ENCODE results near the gene SHLD2.
"Not testable (repeated sequence)": the region's sequence is repeated elsewhere in the genome, so short reads cannot be mapped to it uniquely, and the experiment has no call there.

Gene SHLD2

DNA sequence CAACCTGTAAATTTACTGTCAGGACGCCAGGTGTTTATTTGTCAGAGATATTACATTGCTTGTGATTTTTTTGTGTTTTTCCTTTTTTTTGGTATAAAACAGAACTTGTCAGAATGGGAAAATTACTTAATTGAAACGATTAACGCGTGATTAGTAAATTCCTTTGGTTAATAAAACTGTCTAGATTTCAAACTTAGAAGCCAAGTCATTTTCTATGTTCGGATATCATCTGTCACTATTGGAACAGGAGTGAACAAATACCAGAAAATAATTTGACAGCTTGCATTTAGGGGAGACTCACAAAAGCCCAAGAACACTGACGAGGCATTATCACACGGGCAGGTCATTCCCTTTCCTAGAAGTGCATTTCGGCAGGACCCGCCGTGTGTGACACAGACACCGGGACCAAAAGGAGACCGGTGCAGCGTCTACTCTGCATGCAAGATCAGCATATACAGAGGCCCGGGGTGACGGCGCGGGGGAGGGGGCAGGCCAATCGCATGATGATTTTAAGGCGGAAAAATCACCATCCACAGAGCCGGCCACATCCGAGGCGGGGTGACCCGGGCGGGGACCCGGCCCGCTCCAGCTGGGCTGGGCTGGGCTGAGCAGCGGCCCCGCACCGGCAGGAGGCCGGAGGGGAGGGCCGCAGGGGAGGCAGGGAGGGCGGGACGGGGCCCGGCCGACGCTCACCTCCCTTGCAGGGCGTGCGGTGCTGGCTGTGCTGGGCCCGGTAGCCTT, 1.2 kb upstream of the SHLD2 start:
- peak; percentile 59 to 81 for DNase-seq (ENCODE audit: low spot score in 2 of 2)
- in situ Hi-C loops (cut with MboI; ENCODE audit: low sequenced_read_pairs): no loop called here
- peaks cover 17% of the 10 kb centered on the region for H3K36me3 ChIP-seq (replicated peaks)
- no peaks in the 10 kb centered on the region for H3K9me3 ChIP-seq
- H3K27me3 ChIP-seq (ENCODE audit: low read depth): no peaks in the 10 kb centered on the region
- H3K4me1 ChIP-seq: peaks cover 22% of the 10 kb centered on the region
- H3K4me3 ChIP-seq: peak overlapping the region; percentile 49

DNA sequence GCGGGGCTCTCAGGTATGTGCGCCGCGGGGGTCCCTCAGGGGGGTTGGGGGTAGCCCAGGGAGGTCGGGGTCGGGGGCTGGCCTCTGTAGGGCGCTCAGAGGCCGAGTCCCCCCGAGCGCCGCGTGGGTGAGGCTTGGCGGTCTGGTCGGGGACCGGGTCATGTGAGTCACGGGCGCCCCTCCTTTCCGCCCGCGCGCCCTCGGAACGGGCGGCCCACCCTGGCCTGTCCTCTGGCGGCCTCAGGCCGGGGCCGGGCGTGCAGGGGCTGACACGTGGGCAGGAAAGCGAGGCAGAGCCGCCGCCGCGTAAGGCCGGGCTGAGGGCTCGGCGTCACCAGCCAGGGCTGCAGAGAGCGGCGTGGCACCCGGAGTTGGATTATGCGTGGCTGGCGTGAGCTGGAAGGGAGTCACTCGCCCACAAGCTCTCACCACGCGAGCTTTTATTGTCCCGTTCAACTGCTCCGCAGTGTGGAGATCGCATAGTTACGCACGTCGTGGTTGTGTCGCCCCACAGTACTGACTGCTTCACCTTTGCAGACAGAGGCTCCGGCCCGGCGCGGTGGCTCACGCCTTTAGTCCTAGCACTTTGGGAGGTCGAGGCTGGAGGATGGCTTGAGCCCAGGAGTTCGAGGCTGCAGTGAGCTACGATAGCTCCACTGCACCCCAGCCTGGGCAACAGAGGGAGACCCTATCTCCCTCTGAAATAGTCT, 385 bp downstream of the SHLD2 start:
- Histone ChIP-seq H3K4me1 (peaks cover 22% of the 10 kb centered on the region), H3K27me3 (ENCODE audit: low read depth) (no peaks in the 10 kb centered on the region), H3K4me3 (peak overlapping the region; percentile 60), H3K9me3 (no peaks in the 10 kb centered on the region), H3K36me3 (replicated peaks) (peaks cover 20% of the 10 kb centered on the region)
- peak; percentile 47 to 81 for DNase-seq (ENCODE audit: low spot score in 2 of 2)
- in situ Hi-C loops (cut with MboI; ENCODE audit: low sequenced_read_pairs): no loop called here

DNA sequence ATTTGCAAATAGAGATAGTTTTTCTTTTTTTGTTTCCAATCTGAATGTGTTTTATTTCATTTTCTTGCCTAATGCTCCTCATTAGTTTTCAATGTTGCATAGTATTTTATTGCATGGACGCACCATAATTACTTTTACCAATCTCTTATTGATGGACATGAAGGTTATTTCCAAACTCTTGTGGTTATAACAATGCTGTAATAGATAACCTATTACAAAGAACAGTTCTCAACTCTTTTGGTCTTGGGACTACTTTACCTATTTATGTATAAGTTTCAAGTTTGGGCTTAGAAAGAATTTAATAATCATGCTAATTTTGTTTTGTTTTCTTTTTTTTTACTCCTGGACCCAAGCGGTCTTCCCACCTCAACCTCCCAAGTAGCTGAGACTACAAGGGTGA, 7.0 kb downstream of the SHLD2 start:
- Histone ChIP-seq H3K27me3 (ENCODE audit: low read depth) (no peaks in the 10 kb centered on the region), H3K36me3 (replicated peaks) (peaks cover 66% of the 10 kb centered on the region), H3K9me3 (no peaks in the 10 kb centered on the region), H3K4me3 (no peak overlapping the region), H3K4me1 (no peaks in the 10 kb centered on the region; the same call in 1 of the 2 replicates)
- DNase-seq (ENCODE audit: low spot score in 2 of 2): no peak
- in situ Hi-C loops (cut with MboI; ENCODE audit: low sequenced_read_pairs): no loop called here

DNA sequence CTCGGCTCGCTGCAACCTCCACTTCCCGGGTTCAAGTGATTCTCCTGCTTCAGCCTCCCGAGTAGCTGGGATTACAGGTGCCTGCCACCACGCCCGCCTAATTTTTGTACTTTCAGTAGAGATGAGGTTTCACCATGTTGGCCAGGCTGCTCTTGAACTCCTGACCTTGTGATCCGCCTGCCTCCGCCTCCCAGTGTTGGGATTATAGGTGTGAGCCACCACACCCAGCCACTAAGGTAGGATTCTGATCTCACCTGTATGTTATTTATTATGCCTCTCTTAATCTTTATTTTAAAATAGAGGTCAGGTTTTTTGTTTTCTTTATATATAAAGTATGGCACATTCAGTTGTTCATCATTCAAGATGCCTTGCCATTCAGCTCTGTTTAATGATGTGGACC, 9.7 kb downstream of the SHLD2 start:
- H3K4me3 ChIP-seq; H3K4me1 ChIP-seq; H3K27me3 ChIP-seq (ENCODE audit: low read depth); in situ Hi-C loops (cut with MboI; ENCODE audit: low sequenced_read_pairs); DNase-seq (ENCODE audit: low spot score in 2 of 2); H3K9me3 ChIP-seq: not testable (repeated sequence)
- peaks cover 70% of the 10 kb centered on the region for H3K36me3 ChIP-seq (replicated peaks)

DNA sequence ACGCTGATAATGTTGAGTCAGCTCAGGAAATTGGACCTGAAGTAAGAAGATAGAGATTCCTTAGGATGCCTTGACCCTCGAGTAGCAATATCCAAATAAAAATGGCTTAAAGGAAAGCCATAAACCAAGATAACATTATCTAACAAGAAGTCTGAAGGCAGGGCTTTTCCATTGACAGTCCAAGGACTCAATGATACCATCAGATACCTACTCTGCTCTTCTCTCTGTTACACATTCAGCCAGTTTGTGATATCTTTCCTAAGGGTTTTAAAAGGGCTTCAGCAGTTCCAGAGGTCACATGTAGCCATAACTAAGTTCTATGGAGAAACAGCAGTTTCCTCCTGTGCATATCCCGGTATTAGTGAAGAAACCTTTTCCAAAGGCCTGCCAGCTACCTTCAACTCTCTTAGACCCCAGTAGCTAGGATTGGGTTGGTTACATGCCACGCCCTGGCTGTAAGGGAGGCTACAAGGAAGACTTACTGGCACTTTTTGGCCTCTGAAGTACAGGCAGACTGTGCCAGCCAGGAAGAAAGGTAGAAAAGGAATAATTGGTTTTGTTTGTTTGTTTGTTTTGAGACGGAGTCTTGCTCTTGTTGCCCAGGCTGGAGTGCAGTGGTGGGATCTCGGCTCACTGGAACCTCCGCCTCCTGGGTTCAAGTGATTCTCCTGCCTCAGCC, 10.6 kb downstream of the SHLD2 start:
- Histone ChIP-seq H3K36me3 (replicated peaks) (peaks cover 67% of the 10 kb centered on the region), H3K4me1 (no peaks in the 10 kb centered on the region), H3K4me3 (no peak overlapping the region), H3K9me3 (no peaks in the 10 kb centered on the region), H3K27me3 (ENCODE audit: low read depth) (no peaks in the 10 kb centered on the region)
- in situ Hi-C loops (cut with MboI; ENCODE audit: low sequenced_read_pairs): no loop called here
- DNase-seq (ENCODE audit: low spot score in 2 of 2): no peak

DNA sequence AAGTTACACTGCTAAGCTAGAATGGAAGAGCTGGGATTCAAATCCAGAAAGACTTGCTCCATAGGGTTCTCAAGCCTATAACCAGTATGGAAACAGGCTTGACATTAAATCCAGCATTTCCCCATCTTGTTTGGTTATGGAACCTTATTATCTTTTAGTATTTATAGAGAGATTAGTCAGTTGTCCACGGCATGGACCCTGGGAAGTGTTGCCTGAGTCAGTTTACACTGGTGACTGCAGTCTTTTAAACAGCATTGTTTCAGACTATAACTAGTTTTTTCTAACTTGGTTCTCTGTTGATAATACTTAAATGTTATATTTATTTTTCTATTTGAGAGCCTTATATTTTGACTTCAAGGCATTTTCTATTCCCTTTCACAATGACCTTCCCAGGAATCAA, 23.1 kb downstream of the SHLD2 start:
- DNase-seq (ENCODE audit: low spot score in 2 of 2); H3K9me3 ChIP-seq; H3K27me3 ChIP-seq (ENCODE audit: low read depth); H3K4me3 ChIP-seq; in situ Hi-C loops (cut with MboI; ENCODE audit: low sequenced_read_pairs); H3K36me3 ChIP-seq (replicated peaks); H3K4me1 ChIP-seq: not testable (repeated sequence)

DNA sequence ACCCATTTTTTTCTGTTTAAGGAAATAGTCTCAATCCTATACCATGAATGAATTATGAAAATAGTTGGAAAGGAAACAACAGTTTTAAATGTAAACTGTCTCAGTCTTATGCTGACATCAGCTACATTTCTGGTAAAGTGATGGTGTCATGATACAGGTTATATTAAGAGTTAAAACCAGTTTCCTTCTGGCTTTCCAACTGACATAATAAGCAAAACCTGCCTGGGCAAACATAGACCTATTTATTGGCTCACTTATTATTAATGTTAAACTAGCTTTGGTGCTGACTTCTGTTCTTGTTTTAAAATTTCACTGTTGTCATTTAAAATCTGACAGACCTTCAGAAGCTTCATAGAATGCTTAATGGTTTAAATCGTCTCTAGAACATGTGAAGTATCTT, 24.0 kb downstream of the SHLD2 start:
- H3K9me3 ChIP-seq; H3K4me3 ChIP-seq; H3K27me3 ChIP-seq (ENCODE audit: low read depth); DNase-seq (ENCODE audit: low spot score in 2 of 2); in situ Hi-C loops (cut with MboI; ENCODE audit: low sequenced_read_pairs); H3K36me3 ChIP-seq (replicated peaks); H3K4me1 ChIP-seq: not testable (repeated sequence)

DNA sequence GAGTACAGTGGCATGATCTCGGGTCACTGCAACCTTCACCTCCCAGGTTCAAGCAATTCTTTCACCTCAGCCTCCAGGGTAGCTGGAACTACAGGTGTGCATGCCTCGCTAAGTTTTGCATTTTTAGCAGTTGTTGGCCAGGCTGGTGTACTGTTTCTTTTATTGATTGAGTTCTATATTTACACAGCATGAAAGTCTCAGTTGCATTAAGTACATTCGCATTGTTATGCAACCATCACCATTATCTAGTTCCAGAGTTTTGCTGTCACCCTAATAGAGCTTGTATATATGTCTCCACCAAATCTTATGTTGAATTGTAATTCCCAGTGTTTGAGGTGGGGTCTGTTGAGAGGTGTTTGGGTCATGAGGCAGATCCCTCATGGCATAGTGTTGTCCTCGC, 28.3 kb downstream of the SHLD2 start:
- H3K27me3 ChIP-seq (ENCODE audit: low read depth); H3K36me3 ChIP-seq (replicated peaks); in situ Hi-C loops (cut with MboI; ENCODE audit: low sequenced_read_pairs); DNase-seq (ENCODE audit: low spot score in 2 of 2); H3K4me1 ChIP-seq; H3K9me3 ChIP-seq; H3K4me3 ChIP-seq: not testable (repeated sequence)

DNA sequence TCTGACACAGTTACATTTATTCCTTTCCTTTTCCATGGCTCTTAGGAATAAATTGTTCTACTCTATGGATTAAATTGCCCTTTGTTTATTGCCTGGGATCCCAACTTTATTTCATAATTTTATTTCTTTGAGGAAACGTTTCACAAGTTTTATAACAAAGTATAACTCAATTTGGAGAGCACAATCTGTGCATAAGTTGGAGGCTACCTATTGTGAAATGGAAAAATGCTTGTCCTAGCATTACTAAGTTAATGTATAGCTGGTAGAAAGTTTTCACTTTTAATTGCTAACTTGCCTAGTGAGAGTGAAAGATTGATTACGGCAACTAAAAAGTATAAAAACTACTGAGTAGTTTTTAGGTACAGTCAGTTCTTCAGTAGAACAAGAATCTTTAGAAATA, 32.0 kb downstream of the SHLD2 start:
- H3K27me3 ChIP-seq (ENCODE audit: low read depth); H3K9me3 ChIP-seq; in situ Hi-C loops (cut with MboI; ENCODE audit: low sequenced_read_pairs); H3K4me1 ChIP-seq; H3K4me3 ChIP-seq; DNase-seq (ENCODE audit: low spot score in 2 of 2); H3K36me3 ChIP-seq (replicated peaks): not testable (repeated sequence)

DNA sequence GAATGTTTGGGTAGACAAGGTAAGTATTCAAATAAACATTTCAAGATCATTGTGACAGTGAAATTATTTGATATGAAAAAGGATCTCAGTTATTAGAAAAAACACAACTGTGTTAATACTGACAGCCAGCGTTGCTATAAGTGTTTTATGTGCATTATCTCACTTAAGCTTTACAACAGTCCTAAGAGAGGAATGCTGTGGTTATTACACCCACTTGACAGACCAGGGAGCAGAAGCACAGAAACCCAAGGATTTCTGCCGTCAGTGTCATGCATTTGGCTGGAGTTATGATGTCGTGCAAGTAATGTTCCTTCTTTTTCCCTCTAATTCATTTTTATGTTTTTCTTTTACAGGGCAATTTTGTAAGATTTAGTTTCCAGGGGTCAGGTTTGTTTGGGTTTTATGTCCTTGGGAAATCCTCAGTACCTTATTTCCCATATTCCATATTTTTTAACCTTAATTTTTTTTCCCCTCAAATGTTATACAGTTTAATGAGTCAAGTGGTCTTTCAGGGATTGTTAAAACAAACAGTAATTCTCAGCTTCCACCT, 32.7 kb downstream of the SHLD2 start:
- H3K4me1 ChIP-seq; DNase-seq (ENCODE audit: low spot score in 2 of 2); H3K27me3 ChIP-seq (ENCODE audit: low read depth); H3K36me3 ChIP-seq (replicated peaks); H3K9me3 ChIP-seq; in situ Hi-C loops (cut with MboI; ENCODE audit: low sequenced_read_pairs); H3K4me3 ChIP-seq: not testable (repeated sequence)

DNA sequence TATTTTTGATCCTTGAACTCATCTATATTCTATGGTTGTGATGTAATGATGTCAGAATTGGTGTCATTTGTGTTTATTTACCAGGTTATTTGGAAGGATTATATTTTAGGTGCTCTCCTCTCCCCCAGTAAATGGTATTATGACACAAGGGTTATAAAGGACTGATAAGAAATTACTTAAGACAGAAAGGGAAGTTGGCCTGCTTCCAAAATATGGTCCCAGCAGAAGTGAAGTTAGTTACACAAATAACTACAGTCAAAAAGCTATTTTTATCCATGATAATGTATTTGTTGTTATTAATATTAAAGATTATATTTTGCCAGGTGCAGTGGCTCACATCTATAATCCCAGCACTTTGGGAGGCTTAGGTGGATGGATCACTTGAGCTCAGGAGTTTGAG, 37.2 kb downstream of the SHLD2 start:
- H3K27me3 ChIP-seq (ENCODE audit: low read depth); in situ Hi-C loops (cut with MboI; ENCODE audit: low sequenced_read_pairs); H3K4me3 ChIP-seq; DNase-seq (ENCODE audit: low spot score in 2 of 2); H3K36me3 ChIP-seq (replicated peaks); H3K4me1 ChIP-seq; H3K9me3 ChIP-seq: not testable (repeated sequence)

DNA sequence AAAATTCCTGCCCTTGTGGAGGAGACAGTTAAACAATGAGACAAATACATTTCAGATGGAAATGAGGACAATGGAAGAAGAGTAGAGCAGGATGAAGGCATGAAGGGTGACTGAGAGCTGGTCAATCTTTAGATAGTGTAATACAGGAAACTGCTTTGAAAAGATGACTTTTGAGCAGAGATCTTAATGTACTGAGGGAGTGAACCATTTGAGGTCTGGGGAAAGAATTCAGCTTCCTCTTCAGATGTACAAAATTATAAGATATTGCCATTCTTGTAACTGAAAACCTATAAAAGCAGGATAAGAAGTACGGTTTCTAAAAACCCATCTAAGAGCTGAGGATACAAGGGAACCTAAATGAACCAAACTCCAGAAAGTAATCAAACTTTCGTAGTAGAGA, 38.9 kb downstream of the SHLD2 start:
- H3K4me1 ChIP-seq; in situ Hi-C loops (cut with MboI; ENCODE audit: low sequenced_read_pairs): not testable (repeated sequence)

DNA sequence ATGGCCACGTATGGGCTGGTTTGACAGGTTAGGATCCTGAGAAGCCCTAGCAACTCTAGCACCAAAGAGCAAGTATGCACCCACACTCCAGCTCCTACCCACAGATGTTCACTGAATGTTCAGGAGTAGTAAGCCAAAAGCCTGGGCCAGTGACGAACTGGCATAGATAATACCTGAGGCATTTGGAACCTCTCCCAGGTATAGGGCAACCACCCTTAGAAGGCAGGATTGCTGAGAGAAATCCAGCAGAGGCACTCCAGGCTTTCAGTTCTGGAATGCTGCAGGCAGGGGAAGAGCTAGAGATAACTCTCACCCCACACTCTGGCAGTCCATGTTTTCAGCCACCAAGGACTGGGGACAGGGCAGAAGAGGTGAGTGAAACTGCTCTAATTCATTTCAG, 39.4 kb downstream of the SHLD2 start:
- H3K4me3 ChIP-seq; H3K9me3 ChIP-seq; H3K27me3 ChIP-seq (ENCODE audit: low read depth); H3K36me3 ChIP-seq (replicated peaks); in situ Hi-C loops (cut with MboI; ENCODE audit: low sequenced_read_pairs); H3K4me1 ChIP-seq; DNase-seq (ENCODE audit: low spot score in 2 of 2): not testable (repeated sequence)

More for the DNA sequence above, 38.9 kb downstream of the SHLD2 start:
- not testable (repeated sequence) for H3K4me3 ChIP-seq; H3K27me3 ChIP-seq (ENCODE audit: low read depth); DNase-seq (ENCODE audit: low spot score in 2 of 2); H3K36me3 ChIP-seq (replicated peaks); H3K9me3 ChIP-seq

DNA sequence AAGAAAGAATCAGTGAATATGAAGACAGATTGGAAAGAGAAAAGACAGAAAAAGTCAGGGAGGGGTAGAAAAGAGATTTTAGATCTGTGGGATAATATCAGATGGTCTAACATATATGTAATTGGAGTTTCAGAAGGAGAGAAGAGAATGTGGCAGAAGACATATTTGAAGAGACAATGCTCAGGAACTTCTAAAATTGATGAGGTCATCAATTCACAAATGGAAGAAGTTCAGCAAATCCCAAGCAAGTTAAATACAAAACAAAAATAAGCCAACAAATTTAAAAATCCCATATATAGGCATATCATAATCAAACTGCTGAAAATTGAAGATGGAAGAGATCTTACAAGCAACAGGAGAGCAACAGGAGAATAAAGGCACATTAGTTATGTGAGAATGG, 42.5 kb downstream of the SHLD2 start:
- H3K9me3 ChIP-seq; H3K27me3 ChIP-seq (ENCODE audit: low read depth); in situ Hi-C loops (cut with MboI; ENCODE audit: low sequenced_read_pairs); DNase-seq (ENCODE audit: low spot score in 2 of 2); H3K4me1 ChIP-seq; H3K4me3 ChIP-seq; H3K36me3 ChIP-seq (replicated peaks): not testable (repeated sequence)

Data from HAP-1 (cell line).